Omental fat pad (tissue), 4 donors: ENCODE results near the gene HTR5A. TPM values are rescaled to one million over a fixed set of nuclear protein-coding genes. Genes with fewer than 3 reads are reported as not detected.
"Not testable (repeated sequence)": the region's sequence is repeated elsewhere in the genome, so short reads cannot be mapped to it uniquely, and the experiment has no call there.

Experiments used
- ATAC-seq: fragments of 150-250 bp; one replicate; pipeline ENCODE4 v1.9.1; 2016; ENCODE audit warnings: mild to moderate bottlenecking, moderate library complexity; ENCODE audit not compliant: low FRiP score
- DNase-seq: peaks from one replicate; pipeline ENCODE4 v3.0.0-alpha.2; 2019; ENCODE audit warnings: low spot score
- total RNA-seq, 4 donors: library from RNA; depleted of rRNA; stranded (reverse); fragments of >200 nt; gene quantifications; one replicate each; pipeline ENCODE4 v1.1.0, GENCODE V29; 2016
- TF ChIP-seq, protein P1 (sequence below), 3 donors: fragments of 450-650 bp; IDR thresholded peaks; one replicate each; pipeline ENCODE4 v1.5.1; 2016 to 2017; ENCODE audit warnings: antibody characterized with exemption in 3 of 3, mild to moderate bottlenecking in 3 of 3, moderate library complexity in 2 of 3

The HTR5A gene
- total RNA-seq, result not detected

DNA sequence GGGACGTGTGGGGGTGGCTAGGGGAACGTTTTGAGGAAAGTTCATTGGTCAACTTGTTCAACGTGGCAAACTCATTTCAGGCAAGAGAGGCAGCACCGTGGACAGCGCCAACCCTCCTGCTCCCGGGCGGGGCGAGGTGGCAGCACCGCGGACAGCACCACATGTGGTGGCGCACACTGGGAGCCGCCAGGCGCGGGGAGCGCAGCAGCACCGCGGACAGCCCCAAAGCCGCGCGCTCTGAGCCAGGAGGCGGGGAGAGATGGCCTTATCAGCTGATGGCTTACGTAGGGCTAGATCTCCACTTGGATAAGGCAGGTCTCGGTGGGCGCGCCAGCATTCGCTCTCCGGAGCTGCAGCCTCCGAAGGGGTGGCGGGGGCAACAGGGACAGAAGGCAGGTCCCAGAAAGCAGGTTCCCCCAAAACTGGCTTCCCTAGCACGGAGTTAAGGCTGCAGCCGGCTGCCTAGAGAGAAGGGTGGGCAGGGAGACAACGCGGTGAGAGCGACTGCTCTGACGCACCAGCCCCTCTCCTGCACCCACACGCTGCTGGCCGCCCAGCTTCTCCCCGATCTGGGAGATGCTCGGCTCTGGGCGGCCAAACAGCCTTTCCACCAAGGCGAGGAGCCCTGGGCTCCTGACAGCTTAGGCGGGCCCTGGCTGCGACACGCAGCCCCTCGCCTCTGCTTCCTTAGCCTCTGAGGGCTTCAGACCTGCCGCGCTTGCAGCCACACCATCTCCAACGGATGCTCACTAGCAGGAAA lies at the start of gene HTR5A:
Gene HTR5A (plus strand): TSS at position 333 of the 760 bp plus-strand sequence. CDS start 576 bp downstream, outside the sequence.
- ATAC-seq (no peak), DNase-seq (peak; percentile 48)
- TF ChIP-seq, protein P1, sequence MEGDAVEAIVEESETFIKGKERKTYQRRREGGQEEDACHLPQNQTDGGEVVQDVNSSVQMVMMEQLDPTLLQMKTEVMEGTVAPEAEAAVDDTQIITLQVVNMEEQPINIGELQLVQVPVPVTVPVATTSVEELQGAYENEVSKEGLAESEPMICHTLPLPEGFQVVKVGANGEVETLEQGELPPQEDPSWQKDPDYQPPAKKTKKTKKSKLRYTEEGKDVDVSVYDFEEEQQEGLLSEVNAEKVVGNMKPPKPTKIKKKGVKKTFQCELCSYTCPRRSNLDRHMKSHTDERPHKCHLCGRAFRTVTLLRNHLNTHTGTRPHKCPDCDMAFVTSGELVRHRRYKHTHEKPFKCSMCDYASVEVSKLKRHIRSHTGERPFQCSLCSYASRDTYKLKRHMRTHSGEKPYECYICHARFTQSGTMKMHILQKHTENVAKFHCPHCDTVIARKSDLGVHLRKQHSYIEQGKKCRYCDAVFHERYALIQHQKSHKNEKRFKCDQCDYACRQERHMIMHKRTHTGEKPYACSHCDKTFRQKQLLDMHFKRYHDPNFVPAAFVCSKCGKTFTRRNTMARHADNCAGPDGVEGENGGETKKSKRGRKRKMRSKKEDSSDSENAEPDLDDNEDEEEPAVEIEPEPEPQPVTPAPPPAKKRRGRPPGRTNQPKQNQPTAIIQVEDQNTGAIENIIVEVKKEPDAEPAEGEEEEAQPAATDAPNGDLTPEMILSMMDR (IDR thresholded peaks at IDR 0.05), result no peak

- TF ChIP-seq, protein P1 (IDR thresholded peaks at IDR 0.05), result no peak
- ATAC-seq (no peak), DNase-seq (no peak)
Measured at GRCh38 chr7:155020996-155021395, 49.1 kb upstream of the HTR5A start.

GRCh38 chr7:155021699-155022145 lies 48.4 kb upstream of the HTR5A start:
- ATAC-seq (no peak), DNase-seq (no peak)
- TF ChIP-seq, protein P1 (IDR thresholded peaks at IDR 0.05), result no peak

DNA sequence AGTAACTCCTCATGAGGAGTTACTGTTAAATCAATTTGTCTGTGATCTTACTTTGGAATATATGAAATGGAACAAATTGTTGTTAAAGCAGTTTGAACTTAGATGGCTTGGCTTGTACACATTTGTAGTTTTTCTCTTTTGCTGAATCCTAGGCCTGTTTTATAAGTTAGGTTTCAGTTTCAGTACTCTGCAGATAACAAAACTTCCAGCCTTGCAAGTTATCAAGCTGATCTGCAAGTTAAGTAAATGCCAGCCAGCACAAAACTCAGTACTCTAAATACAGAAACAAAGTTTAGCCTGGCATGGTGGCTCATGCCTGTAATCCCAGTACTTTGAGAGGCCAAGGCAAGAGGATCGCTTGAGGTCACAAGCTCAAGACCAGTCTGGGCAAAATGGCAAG lies 42.2 kb upstream of the HTR5A start:
- TF ChIP-seq, protein P1 (IDR thresholded peaks at IDR 0.05), result no peak
- ATAC-seq (no peak), DNase-seq (no peak)

- ATAC-seq (no peak), DNase-seq (no peak)
Measured at GRCh38 chr7:155032978-155033377, 37.1 kb upstream of the HTR5A start.

DNA sequence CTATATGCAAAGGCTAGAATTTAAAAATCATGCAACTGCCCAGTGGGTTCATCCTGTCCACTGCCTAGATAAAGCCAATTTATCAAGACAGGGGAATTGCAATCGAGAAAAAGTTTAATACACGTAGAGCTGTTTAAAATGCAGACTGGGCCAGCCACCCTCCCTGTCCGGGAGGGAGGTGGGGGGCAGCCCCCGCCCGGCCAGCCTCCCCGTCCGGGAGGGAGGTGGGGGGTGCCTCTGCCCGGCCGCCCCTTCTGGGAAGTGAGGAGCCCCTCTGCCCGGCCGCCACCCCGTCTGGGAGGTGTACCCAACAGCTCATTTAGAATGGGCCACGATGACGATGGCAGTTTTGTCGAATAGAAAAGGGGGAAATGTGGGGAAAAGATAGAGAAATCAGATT lies 35.6 kb upstream of the HTR5A start:
- DNase-seq, ATAC-seq: not testable (repeated sequence)

More at GRCh38 chr7:155032978-155033377, 37.1 kb upstream of the HTR5A start:
- TF ChIP-seq, protein P1 (IDR thresholded peaks at IDR 0.05), result no peak

- DNase-seq, result no peak
- ATAC-seq, result no peak
- TF ChIP-seq, protein P1 (IDR thresholded peaks at IDR 0.05), result no peak
Measured at GRCh38 chr7:155038335-155038734, 31.8 kb upstream of the HTR5A start.
